Measurements from ENCODE around the gene WNT6.

WNT6 gene

DNA sequence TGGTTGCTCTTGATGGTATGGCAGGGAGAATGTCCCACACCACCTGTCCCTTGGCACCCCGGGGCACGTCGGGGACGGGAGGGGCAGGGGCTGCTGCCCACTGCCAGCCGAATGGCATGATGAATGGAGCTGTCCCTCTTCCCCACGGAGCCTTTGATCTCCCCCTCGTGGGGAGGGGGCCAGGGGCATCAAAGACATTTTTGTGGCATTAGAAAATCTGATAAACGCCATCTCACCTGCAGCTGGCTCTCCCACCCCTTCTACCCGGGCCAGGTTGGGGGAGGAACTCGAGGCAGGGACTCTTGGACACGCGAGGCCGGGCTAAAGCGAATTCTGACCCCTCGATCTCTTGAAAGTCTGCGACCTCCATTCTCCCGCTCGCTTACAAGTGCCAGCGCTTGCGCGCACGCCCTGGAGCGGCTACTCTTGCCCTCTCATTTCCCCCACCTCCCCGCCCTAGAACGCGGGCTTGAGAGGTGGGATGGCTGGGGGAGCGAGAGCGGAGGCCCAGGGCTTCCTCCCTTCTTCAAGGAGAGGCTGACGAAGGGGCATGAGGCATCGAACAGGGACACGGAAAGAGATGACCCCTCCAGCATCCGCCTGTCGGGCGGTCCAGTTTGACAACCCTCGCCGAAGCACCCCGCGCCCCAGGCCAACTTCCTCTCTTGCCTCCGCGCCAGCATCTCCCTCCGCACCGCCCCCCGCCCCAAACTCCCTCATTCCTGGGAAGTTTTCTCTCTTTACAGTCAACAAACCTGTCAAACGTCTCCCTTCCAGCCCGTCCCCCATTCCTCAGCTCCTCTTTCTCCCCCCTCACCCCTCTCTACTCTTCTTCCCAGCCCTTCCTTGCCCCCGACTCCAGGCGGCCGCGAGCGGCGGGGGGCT, 692 bp upstream of the WNT6 start:
- H3K27ac ChIP-seq = no peak overlapping the region
- no peak for TF ChIP-seq CTCF (IDR thresholded peaks at IDR 0.05)
- no peak for TF ChIP-seq ZFX (IDR thresholded peaks at IDR 0.05; ENCODE audit: borderline replicate concordance)

- H3K27ac ChIP-seq = no peak overlapping the region
- TF ChIP-seq ZFX (IDR thresholded peaks at IDR 0.05; ENCODE audit: borderline replicate concordance) (no peak), CTCF (IDR thresholded peaks at IDR 0.05) (no peak)
Observed at GRCh38 chr2:218859988-218860831, 605 bp downstream of the WNT6 start.

GRCh38 chr2:218860950-218861381, 1.4 kb downstream of the WNT6 start:
- H3K27ac ChIP-seq = no peak overlapping the region
- TF ChIP-seq ZFX (IDR thresholded peaks at IDR 0.05; ENCODE audit: borderline replicate concordance) (no peak), CTCF (IDR thresholded peaks at IDR 0.05) (no peak)

DNA sequence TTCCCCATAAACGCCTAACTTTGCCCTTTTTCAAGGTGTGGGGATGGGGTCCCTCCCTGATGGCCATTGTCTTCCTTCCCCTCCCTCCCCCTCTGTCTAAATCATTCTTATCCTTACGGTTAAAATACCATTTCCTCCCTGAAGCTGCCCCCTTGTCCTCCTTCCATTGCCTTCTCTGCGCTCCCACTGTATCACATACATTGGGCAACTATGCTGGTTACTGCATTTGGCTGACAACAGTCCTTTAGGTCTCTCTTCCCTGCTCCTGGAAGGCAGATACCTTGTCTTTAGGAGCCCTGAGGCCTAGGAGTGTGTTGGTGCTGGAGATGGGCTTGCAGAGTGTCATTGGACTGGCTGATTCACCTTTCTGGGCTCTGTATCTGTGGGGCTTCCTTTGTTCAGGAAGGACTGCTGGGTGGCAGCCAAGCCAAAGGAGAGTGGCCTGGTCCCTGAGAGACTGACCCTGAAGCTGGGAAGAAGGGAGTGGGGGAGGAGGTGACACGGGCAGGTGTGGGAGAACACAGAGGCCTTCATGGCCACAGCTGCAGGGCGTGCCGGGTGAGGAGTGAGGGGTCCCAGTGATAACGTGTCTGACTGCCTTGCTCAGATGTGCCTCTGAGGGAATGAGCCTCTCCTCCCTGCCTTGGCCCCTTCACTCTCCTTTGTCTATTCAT, 2.2 kb downstream of the WNT6 start:
- H3K27ac ChIP-seq = no peak overlapping the region
- TF ChIP-seq CTCF (IDR thresholded peaks at IDR 0.05) (no peak), ZFX (IDR thresholded peaks at IDR 0.05; ENCODE audit: borderline replicate concordance) (no peak)

DNA sequence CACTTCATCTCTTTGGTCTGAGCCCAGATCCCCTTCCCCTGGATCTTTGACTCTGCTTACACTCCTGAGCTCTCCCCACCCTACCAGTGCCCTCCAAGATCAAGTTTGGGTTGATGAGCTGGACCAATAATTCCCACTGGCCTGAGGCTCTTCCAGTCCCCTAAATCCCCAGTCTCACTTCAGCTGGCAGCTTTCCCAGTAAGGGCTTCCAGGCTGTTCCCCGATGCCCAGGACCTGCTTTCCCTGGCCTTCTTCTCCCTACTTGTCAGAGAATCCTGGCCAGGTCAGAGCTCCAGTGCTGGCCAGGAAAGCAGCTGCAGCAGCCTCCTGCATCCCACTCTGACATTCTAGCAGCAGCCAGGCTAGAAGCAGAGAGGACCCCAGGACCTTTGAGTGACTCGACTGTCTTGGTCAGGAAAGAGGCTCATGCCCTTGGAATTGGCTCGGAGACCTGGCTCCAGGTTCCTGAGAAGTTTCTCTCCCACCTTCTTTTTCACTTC, 3.5 kb downstream of the WNT6 start:
- H3K27ac ChIP-seq = no peak overlapping the region
- TF ChIP-seq ZFX (IDR thresholded peaks at IDR 0.05; ENCODE audit: borderline replicate concordance) = no peak
- TF ChIP-seq CTCF (IDR thresholded peaks at IDR 0.05) = no peak

DNA sequence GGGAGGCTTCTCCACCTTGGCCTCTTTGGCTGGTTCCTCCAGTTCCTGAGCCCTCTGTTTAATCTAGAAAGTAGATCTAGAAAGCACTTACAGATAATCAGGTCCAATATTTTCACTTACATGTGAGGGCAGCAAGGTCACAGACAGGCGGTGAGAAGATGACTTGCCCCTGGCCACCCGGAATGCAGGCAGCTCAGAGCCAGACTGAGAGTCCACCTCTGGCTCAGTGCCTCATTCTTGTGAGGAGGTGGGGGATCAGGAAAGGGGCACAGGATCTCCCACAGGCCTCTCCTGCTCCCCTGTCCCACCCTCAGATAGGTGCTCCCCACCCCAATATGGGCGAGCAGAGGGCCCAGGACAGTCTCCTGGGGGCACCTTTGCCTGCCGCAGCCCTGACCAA, 5.8 kb downstream of the WNT6 start:
- no peak overlapping the region for H3K27ac ChIP-seq

More for the DNA sequence above, 5.8 kb downstream of the WNT6 start:
- no peak for TF ChIP-seq ZFX (IDR thresholded peaks at IDR 0.05; ENCODE audit: borderline replicate concordance)
- no peak for TF ChIP-seq CTCF (IDR thresholded peaks at IDR 0.05)
